NCI-H1105 treated with DMSO at 0.1 percent for 48 hours (cell line): ENCODE data around the gene ITGB7.
A peak's percentile ranks its signal among the peaks of the same experiment; 100 is the strongest.
"Not testable (repeated sequence)": the region's sequence is repeated elsewhere in the genome, so short reads cannot be mapped to it uniquely, and the experiment has no call there.

Source experiments
- DNase-seq: peaks from one replicate; lab custom pipeline; 2025; lab: John Stamatoyannopoulos, UW

Gene ITGB7

GRCh38 chr12:53178803-53179202, 28.2 kb downstream of the ITGB7 start:
- not testable (repeated sequence) for DNase-seq

GRCh38 chr12:53177447-53177846, 29.6 kb downstream of the ITGB7 start:
- DNase-seq = not testable (repeated sequence)

GRCh38 chr12:53176750-53177149, 30.3 kb downstream of the ITGB7 start:
- DNase-seq = no peak

- DNase-seq = no peak
These were observed 32.1 kb downstream of the ITGB7 start for GRCh38 chr12:53174881-53175491.

- no peak for DNase-seq
These were observed 33.9 kb downstream of the ITGB7 start for GRCh38 chr12:53173085-53173715.

- no peak for DNase-seq
These were observed 34.7 kb downstream of the ITGB7 start for GRCh38 chr12:53172352-53172751.

- peak; percentile 7 for DNase-seq
These were observed 35.2 kb downstream of the ITGB7 start for GRCh38 chr12:53171725-53172329.

GRCh38 chr12:53170876-53171724, 36.0 kb downstream of the ITGB7 start:
- DNase-seq = no peak

GRCh38 chr12:53170215-53170614, 36.8 kb downstream of the ITGB7 start:
- DNase-seq = no peak

GRCh38 chr12:53169644-53170043, 37.4 kb downstream of the ITGB7 start:
- no peak for DNase-seq

- DNase-seq = no peak
These were observed 40.2 kb downstream of the ITGB7 start for GRCh38 chr12:53166837-53167236.

GRCh38 chr12:53163008-53163407, 44.0 kb downstream of the ITGB7 start:
- not testable (repeated sequence) for DNase-seq

GRCh38 chr12:53161119-53161911, 45.7 kb downstream of the ITGB7 start:
- DNase-seq = no peak

- DNase-seq = no peak
These were observed 46.4 kb downstream of the ITGB7 start for GRCh38 chr12:53160673-53161072.

GRCh38 chr12:53160000-53160399, 47.1 kb downstream of the ITGB7 start:
- no peak for DNase-seq

- peak; percentile 56 for DNase-seq
These were observed 47.7 kb downstream of the ITGB7 start for GRCh38 chr12:53159195-53159839.

GRCh38 chr12:53152390-53152789, 54.7 kb downstream of the ITGB7 start:
- no peak for DNase-seq

- no peak for DNase-seq
These were observed 56.0 kb downstream of the ITGB7 start for GRCh38 chr12:53151039-53151438.

- DNase-seq = no peak
These were observed 59.4 kb downstream of the ITGB7 start for GRCh38 chr12:53147653-53148052.

- DNase-seq = no peak
These were observed 59.9 kb downstream of the ITGB7 start for GRCh38 chr12:53147181-53147580.
